ENCODE measurements around the gene L3MBTL4.

GRCh38 chr18:6355789-6356589, 58.7 kb downstream of the L3MBTL4 start:
- TF ChIP-seq POLR2A (IDR thresholded peaks at IDR 0.05; ENCODE audit: low read depth, low read length) = no peak
- no peak for TF ChIP-seq POU2F2 (IDR thresholded peaks at IDR 0.05; ENCODE audit: low read depth, low read length)
- TF ChIP-seq POLR2AphosphoS5 (IDR thresholded peaks at IDR 0.05; ENCODE audit: low read depth, low read length) = no peak

Data from GM12891 (cell line).